T-helper 22 cell (primary cell): Measurements from ENCODE around the gene EFCAB6.

Experiments
- DNase-seq: peaks from one replicate; pipeline ENCODE4 v3.0.0-alpha.2; 2020; ENCODE audit warnings: low read depth

Gene EFCAB6

DNA sequence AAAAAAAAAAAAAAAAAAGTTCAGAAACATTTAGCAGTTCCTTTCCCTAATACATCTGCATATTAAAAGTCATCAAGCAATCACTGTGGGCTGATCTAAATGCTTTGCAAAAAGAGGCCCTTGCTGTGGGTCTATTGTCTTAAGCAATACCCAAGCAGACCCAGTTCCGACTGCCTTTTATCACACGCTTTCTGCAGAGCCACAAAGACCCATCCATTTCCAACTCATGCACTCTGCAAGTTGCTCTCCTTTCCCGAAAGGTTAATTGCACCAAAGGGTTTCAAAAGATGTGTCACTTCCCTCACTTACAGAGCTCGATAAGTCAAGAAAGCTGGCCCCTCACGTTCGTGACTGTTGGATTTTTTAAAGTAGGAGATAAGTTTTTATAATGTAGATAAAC is 261.4 kb downstream of the EFCAB6 start:
- DNase-seq, result no peak

DNA sequence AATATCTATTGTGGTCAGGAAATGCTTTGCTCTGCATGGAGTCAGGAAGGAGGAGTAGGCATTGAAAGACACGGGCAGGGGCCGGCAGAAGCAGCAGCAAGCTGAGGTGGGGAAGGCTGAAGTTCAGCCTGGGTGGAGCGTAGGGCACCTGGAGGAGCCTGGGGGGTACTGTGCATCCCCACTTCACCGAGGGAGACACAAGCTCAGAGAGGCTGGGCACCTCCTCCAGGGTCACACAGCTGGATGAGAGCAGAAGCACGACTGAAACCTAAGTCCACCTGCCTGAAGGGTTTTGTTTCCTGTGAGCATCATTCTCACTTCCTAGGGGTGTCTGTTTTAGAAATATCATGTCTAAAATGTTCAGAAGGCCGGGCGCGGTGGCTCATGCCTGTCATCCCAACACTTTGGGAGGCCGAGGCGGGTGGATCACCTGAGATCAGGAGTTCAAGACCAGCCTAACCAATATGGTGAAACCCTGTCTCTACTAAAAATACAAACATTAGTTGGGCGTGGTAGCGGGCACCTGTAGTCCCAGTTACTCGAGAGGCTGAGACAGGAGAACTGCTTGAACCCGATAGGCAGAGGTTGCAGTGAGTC is 262.0 kb downstream of the EFCAB6 start:
- DNase-seq, result no peak

DNA sequence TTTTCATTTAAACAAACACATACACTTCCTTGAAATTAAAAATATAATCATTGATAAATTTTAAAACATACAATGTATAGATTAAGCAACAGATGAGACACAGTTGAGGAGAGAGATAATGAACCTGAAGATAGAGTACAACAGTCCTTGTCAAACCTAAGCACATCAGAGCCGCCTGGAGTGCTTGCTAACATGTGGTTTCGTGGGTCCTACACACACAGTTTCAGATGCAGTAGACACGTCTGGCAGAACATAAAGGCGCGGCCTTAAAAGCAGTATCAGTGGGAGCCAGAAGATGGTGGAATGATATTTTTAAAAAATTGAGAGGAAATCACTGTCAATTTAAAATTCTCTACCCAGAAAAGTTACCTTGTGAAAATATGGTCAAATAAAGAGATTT is 265.9 kb downstream of the EFCAB6 start:
- DNase-seq, result no peak

DNA sequence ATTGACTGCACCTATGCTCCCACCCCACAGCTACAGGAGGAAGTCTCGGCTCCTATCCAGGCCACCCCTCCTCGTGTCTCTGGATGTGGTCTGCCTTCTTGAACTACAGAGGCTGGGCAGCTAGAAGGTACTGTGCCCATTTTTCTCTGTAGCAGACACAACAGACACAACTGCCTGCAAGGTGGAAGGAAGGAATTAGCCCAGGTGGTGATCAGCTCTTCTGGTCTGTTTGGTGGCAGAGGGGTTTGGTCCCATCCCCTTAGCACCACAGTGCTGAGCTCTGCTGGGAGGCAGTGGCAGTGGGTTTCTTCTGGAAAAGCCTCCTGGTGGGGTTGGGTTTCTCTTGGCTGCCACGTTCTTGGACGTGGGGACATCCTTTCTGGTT is 267.8 kb downstream of the EFCAB6 start:
- DNase-seq, result no peak

GRCh38 chr22:43543522-43544288 is 268.4 kb downstream of the EFCAB6 start:
- no peak for DNase-seq

DNA sequence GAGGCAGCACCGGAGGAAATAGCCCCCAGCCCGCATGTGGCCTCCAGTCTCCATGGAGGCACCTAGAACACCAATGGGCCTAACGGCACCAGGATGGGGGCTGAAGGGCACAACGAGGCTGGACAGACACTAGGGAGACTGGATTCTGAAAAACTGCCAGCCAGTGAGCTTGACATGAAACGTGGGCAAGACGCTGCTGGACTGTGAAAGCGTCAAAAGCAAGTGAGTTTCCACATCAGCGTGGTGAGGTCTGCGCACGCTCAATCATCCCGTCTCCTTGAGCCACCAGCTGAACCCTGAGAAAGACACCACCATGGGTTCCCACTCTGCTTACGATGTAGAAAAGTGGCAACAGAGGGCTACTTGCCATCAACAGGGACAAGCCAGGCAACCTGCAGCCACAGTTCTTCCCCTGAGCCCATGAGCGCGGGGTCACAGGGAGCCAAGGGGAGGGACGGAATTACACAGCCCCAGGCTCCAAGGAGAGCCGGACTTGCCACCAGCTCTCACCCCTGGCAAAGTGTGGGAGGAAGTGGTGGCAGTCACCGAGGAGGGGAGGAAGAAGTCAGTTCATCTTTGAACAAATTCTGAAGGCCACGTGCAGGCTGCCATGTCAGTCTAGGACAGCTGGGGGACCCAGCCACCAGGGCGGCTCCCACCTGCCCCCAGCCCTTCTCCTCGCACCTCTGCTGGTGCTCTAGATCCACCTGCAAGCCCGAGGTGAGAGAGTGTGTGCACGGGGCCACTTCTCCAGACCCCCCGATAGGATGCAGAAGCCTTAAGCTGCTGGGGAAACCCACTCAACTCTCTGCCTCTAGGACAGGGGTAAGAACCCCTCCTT is 269.2 kb downstream of the EFCAB6 start:
- no peak for DNase-seq

- DNase-seq, result no peak
Observed at GRCh38 chr22:43541462-43542407, 270.4 kb downstream of the EFCAB6 start.

- no peak for DNase-seq
Observed at GRCh38 chr22:43541022-43541421, 271.1 kb downstream of the EFCAB6 start.

- DNase-seq, result no peak
Observed at GRCh38 chr22:43540529-43540923, 271.6 kb downstream of the EFCAB6 start.

GRCh38 chr22:43539572-43540528 is 272.3 kb downstream of the EFCAB6 start:
- DNase-seq, result no peak

GRCh38 chr22:43537019-43537585 is 275.0 kb downstream of the EFCAB6 start:
- DNase-seq, result no peak

- no peak for DNase-seq
Observed at GRCh38 chr22:43535741-43536140, 276.4 kb downstream of the EFCAB6 start.

DNA sequence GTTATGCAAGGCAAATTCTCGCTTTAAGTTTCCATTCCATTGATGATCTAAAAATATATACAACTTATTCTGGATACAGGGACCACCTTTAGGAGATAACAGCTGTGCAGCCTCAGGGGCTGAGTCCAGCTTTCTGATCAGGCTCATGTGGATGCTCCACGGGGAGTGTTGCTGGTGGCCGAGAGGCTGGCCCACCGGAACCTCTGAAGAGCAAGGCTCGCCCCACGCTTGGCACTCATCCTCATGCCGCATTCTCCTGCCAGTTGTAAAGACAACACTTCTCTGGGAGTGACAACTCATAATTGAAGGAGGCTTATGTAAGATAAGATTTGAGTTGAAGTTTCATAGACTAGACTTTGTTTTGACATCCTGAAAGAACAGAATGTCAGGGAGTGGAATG is 276.8 kb downstream of the EFCAB6 start:
- no peak for DNase-seq

GRCh38 chr22:43534916-43535315 is 277.2 kb downstream of the EFCAB6 start:
- no peak for DNase-seq

GRCh38 chr22:43533656-43534428 is 278.3 kb downstream of the EFCAB6 start:
- DNase-seq, result no peak

DNA sequence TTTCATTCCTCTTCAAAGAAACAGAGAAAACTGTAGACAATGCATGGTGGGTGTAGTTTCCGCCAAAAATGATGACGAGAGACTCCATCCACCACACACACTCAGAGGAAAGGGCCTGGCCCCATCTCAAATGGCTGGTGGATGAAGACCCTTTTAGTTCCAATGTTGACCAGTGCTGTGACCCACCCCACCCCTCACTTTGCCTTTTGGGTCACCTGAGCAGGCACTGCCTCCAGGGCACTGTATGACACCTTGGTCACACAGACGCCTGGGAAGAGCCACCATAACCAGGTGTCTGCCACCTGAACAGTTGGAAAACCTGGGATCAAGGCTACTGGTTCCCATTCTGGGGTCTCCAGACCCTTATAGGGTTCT is 279.0 kb downstream of the EFCAB6 start:
- no peak for DNase-seq

DNA sequence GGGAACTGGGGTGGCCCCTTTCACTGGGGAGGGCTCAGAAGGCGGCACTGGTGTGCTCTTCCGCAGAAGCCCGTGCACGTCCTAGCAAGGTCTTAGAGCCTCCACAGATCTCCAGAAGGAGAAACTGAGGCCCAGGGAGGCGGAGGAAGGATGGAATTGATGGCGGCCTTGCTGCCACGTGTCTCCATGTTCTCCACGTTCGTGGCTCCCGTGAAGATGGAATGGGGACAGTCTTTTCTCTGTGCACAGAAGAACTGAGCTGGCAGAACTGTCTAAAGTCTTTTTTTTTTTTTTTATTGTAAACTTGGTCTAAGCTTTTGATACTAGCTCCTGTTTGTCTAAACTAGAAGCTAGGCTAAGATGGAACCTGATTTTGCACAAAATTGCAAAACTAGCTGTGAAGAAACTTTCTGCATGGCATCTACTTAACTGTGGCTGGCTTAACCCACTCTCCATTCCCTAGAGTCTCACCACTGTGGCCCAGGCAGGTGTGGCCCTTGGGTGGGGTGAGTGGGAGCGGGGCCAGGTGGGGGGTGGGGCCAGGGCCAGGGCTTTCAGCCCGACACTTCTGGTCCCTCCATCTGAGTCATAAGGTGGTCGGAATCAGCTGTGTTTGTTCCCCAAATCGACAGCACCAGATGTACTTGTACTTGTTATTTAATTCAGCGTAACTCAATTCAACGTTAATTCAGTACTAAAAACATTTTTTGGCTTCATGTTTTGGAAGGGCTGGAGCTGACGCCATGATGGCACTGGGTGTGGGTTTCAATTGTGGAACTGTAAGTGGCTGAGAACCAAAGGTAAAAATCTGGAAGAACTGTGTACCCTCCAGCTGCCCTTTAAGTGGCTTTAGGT is 279.6 kb downstream of the EFCAB6 start:
- DNase-seq, result no peak

- no peak for DNase-seq
Observed at GRCh38 chr22:43531651-43532050, 280.5 kb downstream of the EFCAB6 start.
